LHCN-M2 (cell line): ENCODE measurements around the gene TERB2. TPM values are rescaled to one million over a fixed set of nuclear protein-coding genes. Genes with fewer than 3 reads are reported as not detected.
A peak's percentile ranks its signal among the peaks of the same experiment; 100 is the strongest.
"Not testable (repeated sequence)": the region's sequence is repeated elsewhere in the genome, so short reads cannot be mapped to it uniquely, and the experiment has no call there.

Experiments used
- DNase-seq: peaks from one replicate; pipeline ENCODE4 v3.0.0-alpha.2; 2012; ENCODE audit warnings: low read depth
- polyA plus RNA-seq: library from polyadenylated mRNA; unstranded; fragments of >200 nt; gene quantifications from one replicate; pipeline ENCODE4 v1.2.1, GENCODE V29; 2012; ENCODE audit warnings: missing spikeins
- total RNA-seq: library from RNA; depleted of rRNA; stranded (reverse); fragments of >200 nt; gene quantifications from 2 replicates; pipeline ENCODE4 v1.2.3, GENCODE V29; 2014; rRNA removed

TERB2 gene
- not detected in 2 replicates for total RNA-seq
- not detected for polyA plus RNA-seq

GRCh38 chr15:44956388-44956787 is at the start of gene TERB2:
Gene TERB2, plus strand, starts transcription at chr15:44956687. Its CDS starts 32 bp downstream, at chr15:44956719.
- DNase-seq = no peak

DNA sequence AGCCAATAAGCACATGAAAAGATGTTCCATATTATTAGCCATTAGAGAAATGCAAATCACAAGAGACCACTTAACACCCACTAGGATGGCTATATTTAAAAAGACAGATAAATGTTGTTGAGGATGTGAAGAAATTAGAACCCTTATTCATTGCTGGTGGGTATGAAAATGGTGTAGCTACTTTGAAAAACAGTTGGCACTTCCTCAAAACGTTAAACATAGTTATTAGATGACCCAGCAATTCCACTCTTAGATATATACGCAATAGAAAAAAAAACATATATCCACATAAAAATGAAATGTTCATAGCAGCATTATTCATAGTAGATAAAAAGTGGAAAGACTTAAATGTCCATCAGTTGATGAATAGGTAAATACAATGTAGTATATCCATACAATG is 47.1 kb upstream of the TERB2 start:
- no peak for DNase-seq

DNA sequence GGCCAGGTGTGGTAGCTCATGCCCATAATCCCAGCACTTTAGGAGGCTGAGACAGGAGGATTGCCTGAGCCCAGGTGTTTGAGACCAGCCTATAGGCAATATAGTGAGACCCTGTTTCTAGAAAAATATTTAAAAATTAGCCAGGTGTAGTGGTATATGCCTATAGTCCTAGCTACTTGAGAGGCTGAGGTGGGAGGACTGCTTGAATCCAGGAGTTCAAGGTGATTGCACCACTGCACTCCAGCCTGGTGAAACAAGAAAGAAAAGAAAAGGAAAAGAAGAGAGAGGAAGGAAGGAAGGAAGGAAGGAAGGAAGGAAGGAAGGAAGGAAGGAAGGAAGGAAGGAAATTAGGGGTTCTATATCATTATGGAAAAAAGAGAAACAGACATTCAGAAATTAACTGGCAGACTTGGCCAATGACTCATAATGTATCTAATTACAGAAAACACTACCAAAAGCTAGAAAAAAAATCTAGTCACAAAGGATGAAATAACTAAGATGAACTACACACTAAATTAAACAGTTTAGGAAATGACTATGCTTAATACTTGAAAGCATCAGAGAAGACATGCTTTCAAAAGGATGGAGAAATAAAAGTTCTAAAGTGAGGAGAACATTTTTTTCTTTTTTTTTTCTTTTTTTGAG is 45.4 kb upstream of the TERB2 start:
- DNase-seq = peak; percentile 2

GRCh38 chr15:44912186-44912585 is 44.3 kb upstream of the TERB2 start:
- DNase-seq = not testable (repeated sequence)

DNA sequence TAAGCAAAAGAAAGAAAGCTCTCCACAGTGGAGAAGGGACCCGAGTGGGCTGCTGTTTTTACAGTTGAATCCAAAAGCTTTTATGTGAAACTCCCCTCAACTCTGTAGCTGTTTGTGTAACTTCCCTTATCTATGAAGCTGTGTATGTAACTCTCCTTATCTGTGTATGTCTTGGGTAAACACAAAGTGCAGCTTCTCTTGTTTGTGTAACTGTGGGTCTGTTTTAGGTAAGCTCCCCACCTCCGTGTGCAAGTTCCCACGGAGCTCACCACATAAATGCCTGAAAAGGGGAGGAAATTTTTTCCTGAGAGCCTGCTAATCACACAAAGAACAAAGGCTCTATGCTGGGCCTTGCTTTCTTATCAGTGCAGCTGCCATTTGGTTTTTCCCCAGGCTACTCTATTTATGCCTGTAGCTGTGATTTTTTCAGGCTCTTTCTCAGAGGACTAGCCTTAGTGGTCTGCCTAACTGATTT is 43.5 kb upstream of the TERB2 start:
- DNase-seq = not testable (repeated sequence)

GRCh38 chr15:44918136-44918535 is 38.4 kb upstream of the TERB2 start:
- DNase-seq = no peak

- DNase-seq = not testable (repeated sequence)
Observed at GRCh38 chr15:44928658-44929057, 27.8 kb upstream of the TERB2 start.

DNA sequence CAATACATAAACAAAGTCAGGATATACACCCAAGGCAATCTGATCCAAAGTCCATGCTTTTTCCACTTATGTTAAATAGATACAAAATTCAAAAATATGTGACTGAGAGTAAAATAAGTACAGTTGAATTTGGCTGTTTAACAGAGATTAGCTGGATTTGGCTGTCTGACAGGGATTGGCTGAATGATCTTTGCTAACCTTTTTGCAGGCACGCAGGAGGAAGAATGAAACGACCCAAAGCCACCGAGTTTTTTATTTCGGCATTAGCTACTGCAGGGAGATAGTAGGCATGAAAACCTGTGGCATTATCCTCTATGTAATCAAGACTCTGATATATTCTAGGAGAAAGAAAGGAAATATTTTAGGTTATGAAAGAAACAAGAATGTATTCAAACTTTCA is 26.2 kb upstream of the TERB2 start:
- DNase-seq = not testable (repeated sequence)

DNA sequence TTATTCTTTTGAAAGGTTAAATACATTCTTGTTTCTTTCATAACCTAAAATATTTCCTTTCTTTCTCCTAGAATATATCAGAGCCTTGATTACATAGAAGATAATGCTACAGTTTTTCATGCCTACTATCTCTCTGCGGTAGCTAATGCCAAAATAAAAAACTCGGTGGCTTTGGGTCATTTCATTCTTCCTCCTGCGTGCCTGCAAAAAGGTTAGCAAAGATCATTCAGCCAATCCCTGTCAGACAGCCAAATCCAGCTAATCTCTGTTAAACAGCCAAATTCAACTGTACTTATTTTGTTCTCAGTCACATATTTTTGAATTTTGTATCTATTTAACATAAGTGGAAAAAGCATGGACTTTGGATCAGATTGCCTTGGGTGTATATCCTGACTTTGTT is 1.8 kb downstream of the TERB2 start:
- not testable (repeated sequence) for DNase-seq

GRCh38 chr15:44968475-44968874 is 12.0 kb downstream of the TERB2 start:
- DNase-seq = no peak

DNA sequence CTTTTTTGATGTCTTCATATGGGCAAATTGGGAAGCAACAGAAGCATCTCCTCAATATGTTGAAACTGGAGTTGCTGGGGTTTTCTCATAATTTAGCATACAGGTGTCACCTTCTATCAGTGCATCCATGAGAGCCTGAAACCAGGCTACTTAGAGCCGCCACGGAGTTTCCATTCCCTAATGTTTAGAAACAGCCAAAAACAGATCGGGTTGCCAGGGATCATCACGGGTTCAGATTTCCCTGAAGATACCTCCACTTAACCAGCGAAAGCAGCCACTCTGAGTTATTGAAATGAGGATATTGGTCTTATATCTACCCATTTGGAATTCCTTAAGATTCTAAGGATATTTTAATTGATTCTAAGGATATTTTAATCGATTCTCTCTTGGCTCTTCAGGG is 14.5 kb downstream of the TERB2 start:
- no peak for DNase-seq

DNA sequence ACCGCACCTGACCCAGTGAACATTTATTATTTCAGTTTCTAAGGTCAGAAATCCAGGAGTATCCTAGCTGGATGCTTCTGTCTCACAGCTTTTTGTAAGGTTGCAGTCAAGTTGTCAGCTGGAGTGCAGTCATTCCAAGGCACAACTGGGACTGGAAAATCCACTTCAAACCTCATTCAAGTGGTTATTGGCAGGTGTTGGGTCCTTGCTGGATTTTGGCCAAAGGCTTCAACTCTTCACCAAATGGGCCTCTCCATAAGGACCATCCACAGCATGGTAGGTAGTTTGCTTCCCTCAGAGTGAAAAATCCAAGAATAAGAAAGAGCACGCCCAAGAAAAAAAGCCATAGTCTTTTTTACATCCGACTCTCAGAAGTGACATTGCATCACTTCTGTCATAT is 19.7 kb downstream of the TERB2 start:
- not testable (repeated sequence) for DNase-seq

- DNase-seq = not testable (repeated sequence)
Observed at GRCh38 chr15:44977781-44978180, 21.3 kb downstream of the TERB2 start.

DNA sequence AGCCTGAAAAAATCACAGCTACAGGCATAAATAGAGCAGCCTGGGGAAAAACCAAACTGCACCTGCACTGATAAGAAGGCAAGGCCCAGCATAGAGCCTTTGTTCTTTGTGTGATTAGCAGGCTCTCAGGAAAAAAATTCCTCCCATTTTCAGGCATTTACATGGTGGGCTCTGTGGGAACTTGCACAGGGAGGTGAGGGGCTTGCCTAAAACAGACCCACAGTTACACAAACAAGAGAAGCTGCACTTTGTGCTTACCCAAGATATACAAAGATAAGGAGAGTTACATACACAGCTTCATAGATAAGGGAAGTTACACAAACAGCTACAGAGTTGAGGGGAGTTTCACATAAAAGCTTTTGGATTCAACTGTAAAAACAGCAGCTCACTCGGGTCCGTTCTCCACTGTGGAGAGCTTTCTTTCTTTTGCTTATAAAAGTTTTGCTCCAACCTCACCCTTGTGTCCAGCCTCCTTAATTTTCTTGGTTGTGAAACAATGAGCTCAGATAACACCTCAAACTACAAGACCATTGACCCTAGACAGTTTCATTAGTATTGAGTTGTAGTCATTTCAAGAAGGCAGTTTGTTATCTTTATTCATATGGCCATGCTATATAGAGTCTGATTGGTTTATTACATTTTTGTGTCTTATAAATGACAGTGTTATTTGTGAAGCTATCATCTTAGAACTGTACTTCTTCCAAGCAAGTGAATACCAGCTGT is 23.3 kb downstream of the TERB2 start:
- DNase-seq = not testable (repeated sequence)

DNA sequence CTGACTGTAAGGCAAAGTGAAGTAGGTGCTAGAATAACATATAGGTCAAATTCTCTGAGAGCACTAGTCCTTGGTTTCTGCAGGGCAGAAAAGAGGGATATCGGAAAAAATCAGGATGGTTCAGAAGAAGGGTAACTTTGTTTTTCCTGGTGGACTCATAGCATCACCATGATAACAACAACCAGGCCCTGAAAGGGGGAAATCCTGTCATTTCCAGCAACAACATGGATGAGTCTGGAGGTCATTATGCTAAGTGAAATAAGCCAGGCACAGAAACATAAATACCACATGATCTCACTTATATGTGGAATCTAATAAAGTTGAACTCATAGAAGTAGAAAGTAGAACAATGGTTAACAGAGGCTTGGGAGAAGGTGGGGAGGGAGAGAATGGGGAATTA is 27.7 kb downstream of the TERB2 start:
- not testable (repeated sequence) for DNase-seq

- not testable (repeated sequence) for DNase-seq
Observed at GRCh38 chr15:44986346-44987055, 30.0 kb downstream of the TERB2 start.

DNA sequence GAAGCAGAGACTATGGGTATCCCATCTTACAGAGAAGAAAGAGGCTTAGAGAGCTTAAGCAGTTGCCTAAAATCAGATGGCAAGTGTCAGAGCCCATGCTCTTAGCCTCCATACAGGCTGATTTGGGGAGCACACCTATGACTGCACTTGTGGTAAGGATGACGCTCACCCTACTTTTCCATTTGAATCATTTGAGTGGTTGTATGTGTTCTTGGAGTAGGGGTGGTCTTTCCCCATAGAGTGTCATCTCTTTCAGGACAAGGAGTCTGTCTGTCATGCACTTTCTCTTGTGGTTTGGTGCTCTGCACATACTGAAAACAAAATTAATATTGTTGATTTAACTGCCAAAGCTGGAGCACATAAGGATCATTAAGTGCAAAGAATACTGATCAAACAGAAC is 31.2 kb downstream of the TERB2 start:
- not testable (repeated sequence) for DNase-seq

DNA sequence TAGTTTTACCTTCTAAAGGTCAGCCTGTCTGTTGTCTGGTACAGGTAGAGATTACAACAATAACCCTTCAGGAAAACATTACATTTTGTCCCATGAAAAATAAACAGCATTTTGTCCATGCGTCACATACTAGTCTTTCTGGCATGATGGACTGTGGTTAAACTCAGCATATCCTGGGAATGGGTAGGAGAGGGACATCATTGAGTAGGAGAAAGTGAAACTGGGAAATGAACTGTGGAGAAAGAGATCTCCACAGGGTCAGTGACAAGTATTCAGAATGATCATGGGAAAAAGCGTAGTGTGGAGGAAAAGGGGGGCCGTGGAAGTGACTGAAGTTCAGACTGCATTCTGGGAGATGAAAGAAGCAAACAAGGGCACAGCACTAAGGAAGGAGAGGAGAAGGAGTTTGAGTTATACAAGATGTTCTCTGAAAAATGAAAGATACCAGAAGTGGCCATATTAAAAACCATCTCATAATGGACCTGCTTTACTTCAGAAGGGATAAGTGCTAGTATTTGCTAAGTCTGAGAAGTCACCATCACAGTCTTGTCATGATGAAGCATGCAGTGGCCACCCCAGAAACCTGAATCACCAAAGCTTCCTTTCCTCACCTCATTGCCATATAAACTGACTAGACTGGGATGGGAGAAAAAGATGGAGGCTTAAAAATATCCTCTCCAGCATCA is 31.8 kb downstream of the TERB2 start:
- not testable (repeated sequence) for DNase-seq

DNA sequence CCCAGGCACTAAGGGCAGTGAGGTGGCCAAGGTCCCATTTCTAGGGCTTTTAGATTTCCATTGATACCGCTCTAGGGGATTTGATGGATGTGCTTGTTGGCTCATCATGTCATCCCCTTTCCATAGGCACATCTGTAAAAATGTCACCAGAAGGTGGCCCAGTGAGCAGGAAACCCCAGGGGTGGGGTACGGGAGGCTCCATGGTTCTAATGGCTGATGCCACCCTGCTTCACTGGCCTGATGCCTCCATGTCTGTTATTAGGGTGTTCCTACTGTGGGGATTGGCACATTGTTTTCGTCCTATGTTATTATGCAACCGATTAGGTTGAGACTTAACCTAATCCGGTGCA is 32.4 kb downstream of the TERB2 start:
- not testable (repeated sequence) for DNase-seq

DNA sequence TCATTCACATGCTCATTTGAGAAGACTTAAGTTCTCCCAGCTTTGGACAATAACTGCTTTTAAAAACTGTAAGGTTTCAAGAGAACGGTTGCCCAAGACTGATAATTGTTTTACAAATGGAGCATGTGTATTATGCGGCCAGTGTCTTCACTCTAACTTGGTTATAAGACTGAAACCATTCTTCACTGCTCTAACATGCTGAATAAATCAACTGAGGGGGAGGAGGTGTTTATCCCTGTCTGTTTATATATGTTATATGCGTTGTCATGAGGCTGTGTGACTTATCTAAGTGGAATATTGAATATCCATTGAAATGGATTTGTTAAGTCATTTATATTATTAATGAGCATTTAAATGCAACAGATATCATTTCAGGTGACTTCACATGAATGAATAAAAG is 41.1 kb downstream of the TERB2 start:
- not testable (repeated sequence) for DNase-seq

- DNase-seq = no peak
Observed at GRCh38 chr15:44999105-44999504, 42.6 kb downstream of the TERB2 start.

- not testable (repeated sequence) for DNase-seq
Observed at GRCh38 chr15:45001180-45001579, 44.7 kb downstream of the TERB2 start.
